Hepatocyte (in vitro differentiated cells): Measurements from ENCODE around the gene UQCR10. TPM values are rescaled to one million over a fixed set of nuclear protein-coding genes. Genes with fewer than 3 reads are reported as not detected.

Experiments used
- DNase-seq: peaks from one replicate; pipeline ENCODE4 v3.0.0-alpha.2; 2016; ENCODE audit warnings: low spot score
- H2AFZ ChIP-seq: fragments of 200-600 bp; sonication (generic); 2 replicates; pipeline ENCODE4 v1.6.0; 2016; ENCODE audit warnings: antibody characterized with exemption, mild to moderate bottlenecking
- H3K27ac ChIP-seq: fragments of 200-600 bp; sonication (generic); 2 replicates; pipeline ENCODE4 v1.5.1; 2016; ENCODE audit warnings: mild to moderate bottlenecking
- H3K27me3 ChIP-seq: fragments of 200-600 bp; sonication (generic); 2 replicates; pipeline ENCODE4 v1.6.1; 2016
- H3K36me3 ChIP-seq: fragments of 200-600 bp; sonication (generic); replicated peaks from 2 replicates; pipeline ENCODE4 v1.5.1; 2016; ENCODE audit warnings: low read depth; ENCODE audit not compliant: insufficient read depth
- H3K4me1 ChIP-seq: fragments of 200-600 bp; sonication (generic); 2 replicates; pipeline ENCODE4 v1.5.1; 2016; ENCODE audit warnings: mild to moderate bottlenecking, moderate library complexity; ENCODE audit not compliant: insufficient read depth
- H3K4me2 ChIP-seq: fragments of 200-600 bp; sonication (generic); 2 replicates; pipeline ENCODE4 v1.6.0; 2016
- H3K4me3 ChIP-seq: fragments of 200-600 bp; sonication (generic); 2 replicates; pipeline ENCODE4 v1.5.1; 2016; ENCODE audit warnings: mild to moderate bottlenecking
- H3K79me2 ChIP-seq: fragments of 200-600 bp; sonication (generic); 2 replicates; pipeline ENCODE4 v1.6.0; 2017; ENCODE audit warnings: mild to moderate bottlenecking
- H3K9me2 ChIP-seq: fragments of 200-600 bp; sonication (generic); replicated peaks from 2 replicates; pipeline ENCODE4 v1.6.0; 2017; ENCODE audit warnings: mild to moderate bottlenecking; ENCODE audit not compliant: insufficient read depth
- H3K9me3 ChIP-seq: fragments of 200-600 bp; sonication (generic); 2 replicates; pipeline ENCODE4 v1.5.1; 2016; ENCODE audit warnings: low read depth, mild to moderate bottlenecking
- H4K20me1 ChIP-seq: fragments of 200-600 bp; sonication (generic); 2 replicates; pipeline ENCODE4 v1.6.0; 2016; ENCODE audit warnings: mild to moderate bottlenecking; ENCODE audit not compliant: insufficient read depth, poor library complexity, severe bottlenecking
- CTCF ChIP-seq: fragments of 200-600 bp; sonication (generic); IDR thresholded peaks from 2 replicates; pipeline ENCODE4 v1.5.1; 2016; ENCODE audit warnings: antibody characterized with exemption, mild to moderate bottlenecking; ENCODE audit not compliant: poor library complexity
- EZH2 ChIP-seq: fragments of 200-600 bp; sonication (generic); IDR thresholded peaks from 2 replicates; pipeline ENCODE4 v1.6.1; 2016; ENCODE audit warnings: antibody characterized with exemption, mild to moderate bottlenecking, borderline replicate concordance
- EZH2phosphoT487 ChIP-seq: fragments of 200-600 bp; sonication (generic); IDR thresholded peaks from one replicate; pipeline ENCODE4 v1.6.1; 2018; ENCODE audit warnings: antibody characterized with exemption, mild to moderate bottlenecking, low read depth, moderate library complexity; ENCODE audit not compliant: unreplicated experiment, severe bottlenecking
- WGBS: methylation state at CpG from one replicate; pipeline ENCODE4 v1.1.6; 2016; ENCODE audit warnings: low lambda C conversion rate; ENCODE audit errors: missing lambda C conversion rate; 5-methylcytosine and 5-hydroxymethylcytosine counted together
- polyA plus RNA-seq: library from polyadenylated mRNA; unstranded; fragments of >200 nt; fragmentation: Nextera tagmentation; extraction: Ambion mirVana; gene quantifications from 2 replicates; pipeline ENCODE4 v1.2.1, GENCODE V29; 2016
- total RNA-seq: library from RNA; depleted of rRNA; stranded (reverse); fragments of >200 nt; gene quantifications from 2 replicates; pipeline ENCODE4 v1.2.3, GENCODE V29; 2014

Gene UQCR10
- total and polyA plus RNA-seq, 2 experiments from 2014 or later = 122 to 414 TPM

- Histone ChIP-seq H3K27ac (no peak overlapping the region), H3K4me3 (no peak overlapping the region), H3K4me2 (no peak overlapping the region), H3K79me2 (no peaks in the 10 kb centered on the region), H3K4me1 (no peaks in the 10 kb centered on the region), H2AFZ (no peak overlapping the region), H3K9me2 (no peaks in the 10 kb centered on the region), H4K20me1 (no peaks in the 10 kb centered on the region), H3K27me3 (no peaks in the 10 kb centered on the region), H3K36me3 (no peaks in the 10 kb centered on the region), H3K9me3 (no peaks in the 10 kb centered on the region)
- DNase-seq = no peak
- WGBS = 87% methylated on average over 7 of the region's 7 CpGs
- no peak for TF ChIP-seq CTCF
- TF ChIP-seq EZH2 = no peak
- TF ChIP-seq EZH2phosphoT487 = no peak
These were observed 19.3 kb upstream of the UQCR10 start for GRCh38 chr22:29747832-29748231.

- Histone ChIP-seq H3K27ac (no peak overlapping the region), H3K9me2 (no peaks in the 10 kb centered on the region), H3K4me2 (no peak overlapping the region), H2AFZ (no peak overlapping the region), H4K20me1 (no peaks in the 10 kb centered on the region), H3K36me3 (no peaks in the 10 kb centered on the region), H3K4me1 (no peaks in the 10 kb centered on the region), H3K9me3 (no peaks in the 10 kb centered on the region), H3K4me3 (no peak overlapping the region), H3K79me2 (no peaks in the 10 kb centered on the region), H3K27me3 (no peaks in the 10 kb centered on the region)
- TF ChIP-seq CTCF (no peak), EZH2 (no peak), EZH2phosphoT487 (no peak)
- no peak for DNase-seq
- WGBS = 91% methylated on average over 9 of the region's 9 CpGs
These were observed 18.8 kb upstream of the UQCR10 start for GRCh38 chr22:29748248-29748893.

GRCh38 chr22:29750029-29750428 lies 17.1 kb upstream of the UQCR10 start:
- Histone ChIP-seq H3K9me2 (no peaks in the 10 kb centered on the region), H3K27me3 (no peaks in the 10 kb centered on the region), H4K20me1 (no peaks in the 10 kb centered on the region), H3K27ac (no peak overlapping the region), H3K9me3 (no peaks in the 10 kb centered on the region), H3K4me1 (no peaks in the 10 kb centered on the region), H3K36me3 (no peaks in the 10 kb centered on the region), H3K4me3 (no peak overlapping the region), H2AFZ (no peak overlapping the region), H3K4me2 (no peak overlapping the region), H3K79me2 (no peaks in the 10 kb centered on the region)
- no peak for DNase-seq
- TF ChIP-seq EZH2 (no peak), CTCF (no peak), EZH2phosphoT487 (no peak)
- WGBS = 95% methylated on average over 3 of the region's 3 CpGs
